NT2/D1 (cell line): Measurements from ENCODE around the gene FKBP15.

Source experiments
- DNase-seq: peaks from one replicate; pipeline ENCODE4 v3.0.0-alpha.2; 2011; ENCODE audit warnings: low read depth, low spot score
- H3K27me3 ChIP-seq: 2 replicates; pipeline ENCODE4 v1.6.0; 2011; ENCODE audit warnings: mild to moderate bottlenecking; ENCODE audit not compliant: insufficient read length, insufficient read depth
- H3K36me3 ChIP-seq: 2 replicates; pipeline ENCODE4 v1.6.1; 2011; ENCODE audit warnings: mild to moderate bottlenecking, low read length, mixed read lengths; ENCODE audit not compliant: insufficient read depth, insufficient read length
- H3K4me1 ChIP-seq: 2 replicates; pipeline ENCODE4 v1.5.1; 2011; ENCODE audit not compliant: insufficient read depth, insufficient read length
- H3K4me3 ChIP-seq: 2 replicates; pipeline ENCODE4 v1.5.1; 2011; ENCODE audit warnings: low read depth; ENCODE audit not compliant: insufficient read length
- H3K9ac ChIP-seq: 2 replicates; pipeline ENCODE4 v1.6.0; 2011; ENCODE audit warnings: low read depth; ENCODE audit not compliant: insufficient read length
- H3K9me3 ChIP-seq: 2 replicates; pipeline ENCODE4 v1.5.1; 2011; ENCODE audit warnings: mild to moderate bottlenecking, low read length; ENCODE audit not compliant: insufficient read depth
- SUZ12 ChIP-seq: IDR thresholded peaks from 2 replicates; pipeline ENCODE4 v1.6.1; 2011; ENCODE audit not compliant: insufficient read length, insufficient read depth; ENCODE audit errors: extremely low read depth
- YY1 ChIP-seq: IDR thresholded peaks from 2 replicates; pipeline ENCODE4 v1.6.1; 2011; ENCODE audit not compliant: insufficient read length, insufficient read depth
- ZNF274 ChIP-seq: IDR thresholded peaks from 2 replicates; pipeline ENCODE4 v1.6.1; 2011; ENCODE audit warnings: mild to moderate bottlenecking, low read depth, low read length

The FKBP15 gene

DNA sequence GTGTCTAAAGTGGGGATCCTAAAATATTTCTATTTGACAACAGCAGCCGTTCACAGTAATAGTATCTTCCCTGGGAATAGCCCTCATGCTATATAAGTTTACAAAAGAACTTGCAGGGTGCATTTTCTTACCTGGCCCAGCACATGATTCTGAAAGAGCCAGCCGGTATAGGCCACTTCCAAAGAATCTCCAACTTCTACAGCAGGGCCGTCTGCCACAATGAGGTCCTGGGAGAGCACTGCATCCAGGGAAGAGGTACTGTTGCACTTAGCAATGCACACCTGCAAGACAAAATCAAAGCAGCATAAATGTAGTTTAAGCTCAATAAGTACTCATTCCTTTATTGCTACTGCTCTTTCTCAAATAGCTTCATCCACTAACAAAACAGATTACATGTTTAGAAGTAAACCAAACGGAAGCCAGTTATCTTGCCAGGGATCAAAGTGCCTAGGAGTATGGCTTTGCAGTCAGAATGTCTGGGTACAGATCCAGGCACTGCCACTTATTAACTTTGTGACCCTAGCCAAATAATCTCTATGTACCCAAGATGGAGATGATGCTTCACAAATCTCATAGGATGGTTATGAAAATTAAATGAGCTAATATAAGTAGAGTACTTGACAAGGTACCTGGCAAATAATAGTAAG is 21.3 kb downstream of the FKBP15 start:
- TF ChIP-seq ZNF274 (no peak), SUZ12 (no peak), YY1 (no peak)
- Histone ChIP-seq H3K9me3 (no peaks in the 10 kb centered on the region), H3K4me1 (no peaks in the 10 kb centered on the region), H3K27me3 (no peaks in the 10 kb centered on the region), H3K9ac (no peak overlapping the region), H3K36me3 (peaks cover 58% of the 10 kb centered on the region), H3K4me3 (no peak overlapping the region)
- DNase-seq, result no peak

DNA sequence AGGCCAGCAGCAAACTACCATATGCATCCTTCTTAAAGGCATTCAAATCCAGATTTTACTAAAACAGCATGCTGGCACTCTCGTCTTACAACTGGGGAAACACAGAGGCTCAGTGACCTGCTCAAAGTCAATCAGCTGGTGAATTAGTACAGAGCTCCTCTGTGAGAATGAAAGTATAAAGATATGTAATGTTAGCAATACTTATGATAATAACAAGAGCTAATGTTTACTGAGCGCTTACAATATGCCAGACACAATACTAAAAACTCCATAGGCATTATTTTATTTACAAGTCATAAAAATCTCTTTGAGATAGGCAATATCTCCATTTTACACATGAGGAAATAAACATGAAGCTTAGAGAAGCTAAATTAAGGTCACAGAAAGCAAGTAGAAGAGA is 28.6 kb downstream of the FKBP15 start:
- Histone ChIP-seq H3K9me3 (no peaks in the 10 kb centered on the region), H3K36me3 (peaks cover 54% of the 10 kb centered on the region), H3K4me3 (no peak overlapping the region), H3K9ac (no peak overlapping the region), H3K4me1 (no peaks in the 10 kb centered on the region), H3K27me3 (no peaks in the 10 kb centered on the region)
- DNase-seq, result no peak
- TF ChIP-seq YY1, result no peak
- no peak for TF ChIP-seq SUZ12
- TF ChIP-seq ZNF274, result no peak

DNA sequence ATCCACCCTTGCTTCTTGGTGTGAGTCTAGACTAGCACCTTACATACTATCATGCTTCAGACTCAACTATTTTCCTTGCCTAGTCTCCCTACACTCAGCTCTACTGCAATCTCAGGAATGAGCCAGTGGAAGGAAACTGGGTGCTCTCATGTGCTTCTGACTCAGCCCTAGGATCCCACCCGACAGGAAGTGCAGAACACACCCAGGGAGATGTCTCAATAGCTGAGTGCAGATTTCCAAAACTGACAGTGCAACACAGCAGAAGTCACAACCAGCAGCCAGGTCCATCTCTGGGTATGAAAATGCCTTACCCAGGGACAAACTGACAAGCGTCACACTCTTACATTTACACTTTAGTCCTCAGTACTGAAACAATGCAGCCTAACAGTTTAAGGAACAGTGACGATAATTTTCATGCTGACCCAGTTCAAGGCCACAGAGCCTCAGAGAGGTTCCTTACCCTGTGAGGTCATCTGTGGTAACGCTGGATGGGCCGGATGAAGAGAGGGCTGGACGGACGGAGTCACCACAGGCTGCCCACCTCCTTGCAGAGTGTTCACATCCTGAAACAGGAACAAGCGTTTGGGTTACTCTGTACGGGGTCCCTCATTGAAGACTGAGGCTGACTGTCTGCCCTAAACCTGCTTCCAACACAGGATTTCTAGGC is 33.0 kb downstream of the FKBP15 start:
- Histone ChIP-seq H3K36me3 (peaks cover 70% of the 10 kb centered on the region), H3K4me3 (no peak overlapping the region), H3K4me1 (no peaks in the 10 kb centered on the region), H3K9me3 (no peaks in the 10 kb centered on the region), H3K9ac (no peak overlapping the region), H3K27me3 (no peaks in the 10 kb centered on the region)
- DNase-seq, result no peak
- TF ChIP-seq YY1, result no peak

GRCh38 chr9:113186137-113186755 is 34.8 kb downstream of the FKBP15 start:
- TF ChIP-seq ZNF274 (no peak), SUZ12 (no peak), YY1 (no peak)
- H3K27me3 ChIP-seq, result no peaks in the 10 kb centered on the region
- no peak overlapping the region for H3K9ac ChIP-seq
- DNase-seq, result no peak
- H3K36me3 ChIP-seq, result peaks cover 73% of the 10 kb centered on the region
- H3K4me1 ChIP-seq, result no peaks in the 10 kb centered on the region
- H3K4me3 ChIP-seq, result no peak overlapping the region
- no peaks in the 10 kb centered on the region for H3K9me3 ChIP-seq

GRCh38 chr9:113185271-113185670 is 35.8 kb downstream of the FKBP15 start:
- no peak overlapping the region for H3K9ac ChIP-seq
- no peak for TF ChIP-seq YY1
- TF ChIP-seq ZNF274, result no peak
- TF ChIP-seq SUZ12, result no peak

DNA sequence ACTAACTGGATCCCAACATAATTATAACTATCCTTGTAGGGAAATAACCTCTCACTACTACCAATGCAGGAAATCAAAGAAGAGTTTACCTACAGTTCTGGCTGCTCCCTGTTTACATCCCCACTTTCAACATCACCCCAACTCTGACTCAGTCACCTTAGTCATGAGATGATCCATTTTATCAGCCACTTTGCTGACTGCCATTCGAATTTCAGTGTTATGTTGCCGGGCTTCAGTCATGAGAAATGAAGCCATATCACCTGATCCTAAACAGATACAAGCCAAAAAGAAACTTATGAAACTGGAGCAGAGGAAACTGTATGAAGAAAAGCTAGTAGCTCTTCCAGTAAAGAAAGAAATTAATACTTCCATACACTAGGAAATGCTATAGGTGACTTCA is 36.5 kb downstream of the FKBP15 start:
- peaks cover 78% of the 10 kb centered on the region for H3K36me3 ChIP-seq
- no peak for TF ChIP-seq ZNF274
- no peak for TF ChIP-seq YY1
- no peak for TF ChIP-seq SUZ12
- no peak overlapping the region for H3K4me3 ChIP-seq
- DNase-seq, result no peak
- H3K9me3 ChIP-seq, result no peaks in the 10 kb centered on the region
- no peaks in the 10 kb centered on the region for H3K4me1 ChIP-seq
- H3K27me3 ChIP-seq, result no peaks in the 10 kb centered on the region
- H3K9ac ChIP-seq, result no peak overlapping the region

More at GRCh38 chr9:113185271-113185670, 35.8 kb downstream of the FKBP15 start:
- no peak for DNase-seq
- H3K4me3 ChIP-seq, result no peak overlapping the region
- no peaks in the 10 kb centered on the region for H3K9me3 ChIP-seq
- H3K36me3 ChIP-seq, result peaks cover 74% of the 10 kb centered on the region
- H3K27me3 ChIP-seq, result no peaks in the 10 kb centered on the region
- H3K4me1 ChIP-seq, result no peaks in the 10 kb centered on the region

GRCh38 chr9:113183956-113184488 is 37.1 kb downstream of the FKBP15 start:
- DNase-seq, result no peak
- Histone ChIP-seq H3K36me3 (peaks cover 79% of the 10 kb centered on the region), H3K9me3 (no peaks in the 10 kb centered on the region), H3K4me3 (no peak overlapping the region), H3K4me1 (no peaks in the 10 kb centered on the region), H3K9ac (no peak overlapping the region), H3K27me3 (no peaks in the 10 kb centered on the region)
- TF ChIP-seq SUZ12, result no peak
- no peak for TF ChIP-seq YY1
- TF ChIP-seq ZNF274, result no peak
